Endometrial microvascular endothelial cells (primary cell): ENCODE measurements around the gene RMND1. TPM values are rescaled to one million over a fixed set of nuclear protein-coding genes. Genes with fewer than 3 reads are reported as not detected.

Source experiments
- in situ Hi-C: cut with HindIII; loops from 2 replicates; pipeline ENCODE4 v1.10.0; 2017; ENCODE audit warnings: low sequenced_read_pairs, low pct_unique_long_range_greater_than_20kb; ENCODE audit errors: inconsistent ontology term
- total RNA-seq: library from RNA; depleted of rRNA; stranded (reverse); fragments of >200 nt; gene quantifications from one replicate; pipeline ENCODE4 v1.2.3, GENCODE V29; 2015; ENCODE audit errors: inconsistent ontology term

Gene RMND1
- 19.5 TPM for total RNA-seq

- in situ Hi-C loops: no loop called here
These were observed at the start of gene RMND1 for GRCh38 chr6:151451950-151452749. RMND1 (minus strand) TSS chr6:151452126; CDS start chr6:151445811, 6,315 bp downstream.

GRCh38 chr6:151499551-151499950, 47.6 kb upstream of the RMND1 start:
- in situ Hi-C loops: no loop called here

GRCh38 chr6:151498327-151498726, 46.4 kb upstream of the RMND1 start:
- in situ Hi-C loops: no loop called here

- in situ Hi-C loops: no loop called here
These were observed 46.0 kb upstream of the RMND1 start for GRCh38 chr6:151497905-151498304.

- in situ Hi-C loops: no loop called here
These were observed 43.5 kb upstream of the RMND1 start for GRCh38 chr6:151495380-151495779.

GRCh38 chr6:151494936-151495320, 43.0 kb upstream of the RMND1 start:
- in situ Hi-C loops: no loop called here

GRCh38 chr6:151494235-151494935, 42.5 kb upstream of the RMND1 start:
- in situ Hi-C loops: no loop called here

- in situ Hi-C loops: no loop called here
These were observed 41.9 kb upstream of the RMND1 start, which contains the start of gene CCDC170 for GRCh38 chr6:151493804-151494234. CCDC170 (plus strand) TSS chr6:151494017; CDS start chr6:151494129, 112 bp downstream.

GRCh38 chr6:151493161-151493803, 41.4 kb upstream of the RMND1 start:
- in situ Hi-C loops: no loop called here

GRCh38 chr6:151490996-151491395, 39.1 kb upstream of the RMND1 start:
- in situ Hi-C loops: no loop called here

- in situ Hi-C loops: no loop called here
These were observed 36.3 kb upstream of the RMND1 start for GRCh38 chr6:151488226-151488625.

GRCh38 chr6:151483994-151484393, 32.1 kb upstream of the RMND1 start:
- in situ Hi-C loops: no loop called here

GRCh38 chr6:151482290-151482689, 30.4 kb upstream of the RMND1 start:
- in situ Hi-C loops: no loop called here

GRCh38 chr6:151481786-151482185, 29.9 kb upstream of the RMND1 start:
- in situ Hi-C loops: no loop called here

GRCh38 chr6:151478670-151479069, 26.7 kb upstream of the RMND1 start:
- in situ Hi-C loops: no loop called here

GRCh38 chr6:151477726-151478125, 25.8 kb upstream of the RMND1 start:
- in situ Hi-C loops: no loop called here

- in situ Hi-C loops: no loop called here
These were observed 24.0 kb upstream of the RMND1 start for GRCh38 chr6:151475653-151476523.

- in situ Hi-C loops: no loop called here
These were observed 12.8 kb upstream of the RMND1 start for GRCh38 chr6:151464702-151465101.

GRCh38 chr6:151461673-151462072, 9.7 kb upstream of the RMND1 start:
- in situ Hi-C loops: no loop called here
